SK-N-SH (cell line): ENCODE measurements around the gene PRICKLE1.

ENCODE experiments used
- CTCF ChIP-seq: fragments of 200-600 bp; sonication (generic); IDR thresholded peaks from 2 replicates; pipeline ENCODE4 v1.6.1; 2017; ENCODE audit warnings: antibody characterized with exemption, mild to moderate bottlenecking, moderate library complexity
- EZH2phosphoT487 ChIP-seq: fragments of 200-600 bp; sonication (generic); IDR thresholded peaks from 2 replicates; pipeline ENCODE4 v1.6.1; 2017; ENCODE audit warnings: low read depth, mixed run types, mild to moderate bottlenecking, antibody characterized with exemption, moderate library complexity, borderline replicate concordance
- FOXM1 ChIP-seq: IDR thresholded peaks from 2 replicates; pipeline ENCODE4 v1.4.0; 2012; ENCODE audit warnings: low read depth, mild to moderate bottlenecking
- GABPA ChIP-seq: IDR thresholded peaks from 2 replicates; pipeline ENCODE4 v1.4.0; 2012; ENCODE audit warnings: low read depth, mild to moderate bottlenecking
- NRF1 ChIP-seq: IDR thresholded peaks from 2 replicates; pipeline ENCODE4 v1.6.1; 2012; ENCODE audit warnings: low read depth, mild to moderate bottlenecking, low read length
- RCOR1 ChIP-seq: fragments of 150-350 bp; IDR thresholded peaks from 2 replicates; pipeline ENCODE4 v1.6.1; 2017; ENCODE audit warnings: antibody characterized with exemption, low read length
- SMC3 ChIP-seq: IDR thresholded peaks from 2 replicates; pipeline ENCODE4 v1.6.1; 2012; ENCODE audit warnings: low read depth, low read length, improper control_type of control experiment
- TAF1 ChIP-seq: IDR thresholded peaks from 2 replicates; pipeline ENCODE4 v1.6.1; 2012; ENCODE audit warnings: low read depth, mild to moderate bottlenecking, low read length, moderate library complexity, borderline replicate concordance
- USF2 ChIP-seq: fragments of 150-350 bp; IDR thresholded peaks from 2 replicates; pipeline ENCODE4 v1.6.1; 2017; ENCODE audit warnings: antibody characterized with exemption, low read length, low read depth, borderline replicate concordance
- YY1 ChIP-seq: IDR thresholded peaks from 2 replicates; pipeline ENCODE4 v1.4.0; 2012; ENCODE audit warnings: low read depth, mild to moderate bottlenecking
- TF ChIP-seq, protein P1 (sequence below): IDR thresholded peaks from 2 replicates; pipeline ENCODE4; 2012
- TF ChIP-seq, protein P2 (sequence below): IDR thresholded peaks from 2 replicates; pipeline ENCODE4 v1.6.1; 2012; ENCODE audit warnings: mild to moderate bottlenecking, low read depth, low read length, moderate library complexity

GRCh38 chr12:42625611-42626010 lies 36.1 kb upstream of the PRICKLE1 start:
- TF ChIP-seq CTCF (no peak), TAF1 (no peak), RCOR1 (no peak), EZH2phosphoT487 (no peak), NRF1 (no peak), SMC3 (no peak), USF2 (no peak), FOXM1 (no peak), YY1 (no peak), GABPA (no peak)
- TF ChIP-seq, protein P1, sequence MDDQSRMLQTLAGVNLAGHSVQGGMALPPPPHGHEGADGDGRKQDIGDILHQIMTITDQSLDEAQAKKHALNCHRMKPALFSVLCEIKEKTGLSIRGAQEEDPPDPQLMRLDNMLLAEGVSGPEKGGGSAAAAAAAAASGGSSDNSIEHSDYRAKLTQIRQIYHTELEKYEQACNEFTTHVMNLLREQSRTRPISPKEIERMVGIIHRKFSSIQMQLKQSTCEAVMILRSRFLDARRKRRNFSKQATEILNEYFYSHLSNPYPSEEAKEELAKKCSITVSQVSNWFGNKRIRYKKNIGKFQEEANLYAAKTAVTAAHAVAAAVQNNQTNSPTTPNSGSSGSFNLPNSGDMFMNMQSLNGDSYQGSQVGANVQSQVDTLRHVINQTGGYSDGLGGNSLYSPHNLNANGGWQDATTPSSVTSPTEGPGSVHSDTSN = no peak
- TF ChIP-seq, protein P2, sequence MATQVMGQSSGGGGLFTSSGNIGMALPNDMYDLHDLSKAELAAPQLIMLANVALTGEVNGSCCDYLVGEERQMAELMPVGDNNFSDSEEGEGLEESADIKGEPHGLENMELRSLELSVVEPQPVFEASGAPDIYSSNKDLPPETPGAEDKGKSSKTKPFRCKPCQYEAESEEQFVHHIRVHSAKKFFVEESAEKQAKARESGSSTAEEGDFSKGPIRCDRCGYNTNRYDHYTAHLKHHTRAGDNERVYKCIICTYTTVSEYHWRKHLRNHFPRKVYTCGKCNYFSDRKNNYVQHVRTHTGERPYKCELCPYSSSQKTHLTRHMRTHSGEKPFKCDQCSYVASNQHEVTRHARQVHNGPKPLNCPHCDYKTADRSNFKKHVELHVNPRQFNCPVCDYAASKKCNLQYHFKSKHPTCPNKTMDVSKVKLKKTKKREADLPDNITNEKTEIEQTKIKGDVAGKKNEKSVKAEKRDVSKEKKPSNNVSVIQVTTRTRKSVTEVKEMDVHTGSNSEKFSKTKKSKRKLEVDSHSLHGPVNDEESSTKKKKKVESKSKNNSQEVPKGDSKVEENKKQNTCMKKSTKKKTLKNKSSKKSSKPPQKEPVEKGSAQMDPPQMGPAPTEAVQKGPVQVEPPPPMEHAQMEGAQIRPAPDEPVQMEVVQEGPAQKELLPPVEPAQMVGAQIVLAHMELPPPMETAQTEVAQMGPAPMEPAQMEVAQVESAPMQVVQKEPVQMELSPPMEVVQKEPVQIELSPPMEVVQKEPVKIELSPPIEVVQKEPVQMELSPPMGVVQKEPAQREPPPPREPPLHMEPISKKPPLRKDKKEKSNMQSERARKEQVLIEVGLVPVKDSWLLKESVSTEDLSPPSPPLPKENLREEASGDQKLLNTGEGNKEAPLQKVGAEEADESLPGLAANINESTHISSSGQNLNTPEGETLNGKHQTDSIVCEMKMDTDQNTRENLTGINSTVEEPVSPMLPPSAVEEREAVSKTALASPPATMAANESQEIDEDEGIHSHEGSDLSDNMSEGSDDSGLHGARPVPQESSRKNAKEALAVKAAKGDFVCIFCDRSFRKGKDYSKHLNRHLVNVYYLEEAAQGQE = no peak
